Measurements from ENCODE around the gene MED1. TPM values are rescaled to one million over a fixed set of nuclear protein-coding genes. Genes with fewer than 3 reads are reported as not detected.

MED1 gene
- total and polyA plus RNA-seq, 9 of the 15 experiments (the other 6 are each of a cell fraction or from before 2014, with no cell fraction given), result 14.0 to 59.8 (median 46.7) TPM

- WGBS (ENCODE audit: insufficient coverage, low coverage, missing lambda C conversion rate), result 78% methylated on average over 4 of the region's 5 CpGs
- in situ Hi-C loops (cut with MboI), result no loop called here
- no peak for DNase-seq (ENCODE audit: extremely low read depth in 1 of 4, low spot score in 3 of 4)
- TF ChIP-seq ETV5 (CRISPR knock-in tag; IDR thresholded peaks at IDR 0.05; ENCODE audit: low read depth) (no peak), HDAC1 (IDR thresholded peaks at IDR 0.05) (no peak), MXI1 (IDR thresholded peaks at IDR 0.05; ENCODE audit: low read depth, low read length) (no peak), RHOXF2B (CRISPR knock-in tag; conservative IDR thresholded peaks at IDR 0.05) (no peak), ZNF12 (CRISPR knock-in tag; IDR thresholded peaks at IDR 0.05) (no peak), GATA2 (CRISPR knock-in tag; IDR thresholded peaks at IDR 0.05) (no peak)
- TF ChIP-seq, protein P1, sequence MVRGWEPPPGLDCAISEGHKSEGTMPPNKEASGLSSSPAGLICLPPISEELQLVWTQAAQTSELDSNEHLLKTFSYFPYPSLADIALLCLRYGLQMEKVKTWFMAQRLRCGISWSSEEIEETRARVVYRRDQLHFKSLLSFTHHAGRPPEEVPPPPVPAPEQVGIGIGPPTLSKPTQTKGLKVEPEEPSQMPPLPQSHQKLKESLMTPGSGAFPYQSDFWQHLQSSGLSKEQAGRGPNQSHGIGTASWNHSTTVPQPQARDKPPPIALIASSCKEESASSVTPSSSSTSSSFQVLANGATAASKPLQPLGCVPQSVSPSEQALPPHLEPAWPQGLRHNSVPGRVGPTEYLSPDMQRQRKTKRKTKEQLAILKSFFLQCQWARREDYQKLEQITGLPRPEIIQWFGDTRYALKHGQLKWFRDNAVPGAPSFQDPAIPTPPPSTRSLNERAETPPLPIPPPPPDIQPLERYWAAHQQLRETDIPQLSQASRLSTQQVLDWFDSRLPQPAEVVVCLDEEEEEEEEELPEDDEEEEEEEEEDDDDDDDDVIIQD (CRISPR knock-in tag; IDR thresholded peaks at IDR 0.05), result no peak
- TF ChIP-seq, protein P2, sequence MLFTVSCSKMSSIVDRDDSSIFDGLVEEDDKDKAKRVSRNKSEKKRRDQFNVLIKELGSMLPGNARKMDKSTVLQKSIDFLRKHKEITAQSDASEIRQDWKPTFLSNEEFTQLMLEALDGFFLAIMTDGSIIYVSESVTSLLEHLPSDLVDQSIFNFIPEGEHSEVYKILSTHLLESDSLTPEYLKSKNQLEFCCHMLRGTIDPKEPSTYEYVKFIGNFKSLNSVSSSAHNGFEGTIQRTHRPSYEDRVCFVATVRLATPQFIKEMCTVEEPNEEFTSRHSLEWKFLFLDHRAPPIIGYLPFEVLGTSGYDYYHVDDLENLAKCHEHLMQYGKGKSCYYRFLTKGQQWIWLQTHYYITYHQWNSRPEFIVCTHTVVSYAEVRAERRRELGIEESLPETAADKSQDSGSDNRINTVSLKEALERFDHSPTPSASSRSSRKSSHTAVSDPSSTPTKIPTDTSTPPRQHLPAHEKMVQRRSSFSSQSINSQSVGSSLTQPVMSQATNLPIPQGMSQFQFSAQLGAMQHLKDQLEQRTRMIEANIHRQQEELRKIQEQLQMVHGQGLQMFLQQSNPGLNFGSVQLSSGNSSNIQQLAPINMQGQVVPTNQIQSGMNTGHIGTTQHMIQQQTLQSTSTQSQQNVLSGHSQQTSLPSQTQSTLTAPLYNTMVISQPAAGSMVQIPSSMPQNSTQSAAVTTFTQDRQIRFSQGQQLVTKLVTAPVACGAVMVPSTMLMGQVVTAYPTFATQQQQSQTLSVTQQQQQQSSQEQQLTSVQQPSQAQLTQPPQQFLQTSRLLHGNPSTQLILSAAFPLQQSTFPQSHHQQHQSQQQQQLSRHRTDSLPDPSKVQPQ (CRISPR knock-in tag; IDR thresholded peaks at IDR 0.05; ENCODE audit: borderline replicate concordance), result no peak
- ChIA-PET POLR2A (interaction anchor here (1.0 to 3.2 kb wide), 2 partner anchors 11 to 12 kb away, joined by 4 to 9 read pairs; partner anchors contain the start of gene FBXL20), CTCF (ENCODE audit: low intra/inter-chr PET ratio) (no interaction called here)
- no peaks in the 10 kb centered on the region for H3K27me3 ChIP-seq (ENCODE audit: control insufficient read depth in 2 of 2, insufficient read depth in 2 of 2, low read length in 2 of 2)
- no peak overlapping the region for H3K9ac ChIP-seq (ENCODE audit: insufficient read depth in 1 of 2, low read depth in 2 of 2, low read length in 2 of 2)
- no TSS peak for BruUV-seq (replicated peaks)
- no peaks in the 10 kb centered on the region for H3K9me3 ChIP-seq (replicated peaks; ENCODE audit: control insufficient read depth, insufficient read depth, low read depth, low read length)
- H3K4me1 ChIP-seq (replicated peaks in 1 of 2; ENCODE audit: control insufficient read depth in 2 of 2, insufficient read depth in 2 of 2, low read length in 2 of 2), result no peaks in the 10 kb centered on the region
- H3K4me3 ChIP-seq, result no peak overlapping the region
- intact Hi-C loops (cut with micrococcal nuclease), result no loop called here
- H3K79me2 ChIP-seq (ENCODE audit: control insufficient read depth, insufficient read depth, low read length), result peaks cover 29% of the 10 kb centered on the region; the same call in 2 of the 3 replicates
- no peak overlapping the region for H3K4me2 ChIP-seq (ENCODE audit: insufficient read depth, low read length)
- 0 out of 3 replicates have a peak, but pooled peaks cover 3% of the 10 kb centered on the region for H3K36me3 ChIP-seq (ENCODE audit: control insufficient read depth, insufficient read depth, low read length)
- FAIRE-seq, result no peak
- no peak overlapping the region for H2AFZ ChIP-seq (ENCODE audit: low read depth, low read length)
- H3K27ac ChIP-seq (ENCODE audit: extremely low read depth, low read depth, low read length), result no peak overlapping the region
- no peaks in the 10 kb centered on the region; the same call in 1 of the 2 replicates for H4K20me1 ChIP-seq (replicated peaks; ENCODE audit: control insufficient read depth, insufficient read depth, low read length)
- H3K9me1 ChIP-seq (ENCODE audit: control insufficient read depth, insufficient read depth, low read length), result no peaks in the 10 kb centered on the region
- no peak for ATAC-seq
Observed at GRCh38 chr17:39391448-39391847, 59.6 kb downstream of the MED1 start.

Measured in K562 (cell line).